ENCODE data around the gene SORCS2.

GRCh38 chr4:7704091-7704490 lies 511.8 kb downstream of the SORCS2 start:
- no peak for TF ChIP-seq CEBPB (IDR thresholded peaks at IDR 0.05)
- TF ChIP-seq MAX (IDR thresholded peaks at IDR 0.05): no peak
- TF ChIP-seq EP300 (IDR thresholded peaks at IDR 0.05; ENCODE audit: borderline replicate concordance): no peak
- TF ChIP-seq REST (IDR thresholded peaks at IDR 0.05; ENCODE audit: low read depth): no peak
- no peak for TF ChIP-seq YY1 (IDR thresholded peaks at IDR 0.05; ENCODE audit: low read depth)
- no peak for TF ChIP-seq CREB1 (IDR thresholded peaks at IDR 0.05; ENCODE audit: low read depth)
- TF ChIP-seq FOXM1 (IDR thresholded peaks at IDR 0.05; ENCODE audit: borderline replicate concordance, low read depth): no peak
- no peak for TF ChIP-seq EGR1 (IDR thresholded peaks at IDR 0.05)
- no peak for TF ChIP-seq TAF1 (IDR thresholded peaks at IDR 0.05; ENCODE audit: low read depth)

All from Ishikawa (cell line).